Activated CD8-positive, alpha-beta memory T cell treated with anti-CD3 and anti-CD28 coated beads for 1 hour (primary cell): Measurements from ENCODE around the gene SEMA6B.
"Not testable (repeated sequence)": the region's sequence is repeated elsewhere in the genome, so short reads cannot be mapped to it uniquely, and the experiment has no call there.

Source experiments
- DNase-seq, 2 donors: peaks; one replicate each; pipeline ENCODE4 v3.0.0-alpha.2; 2020; ENCODE audit warnings: low read depth in 1 of 2; ENCODE audit errors: extremely low read depth in 1 of 2

Gene SEMA6B

GRCh38 chr19:4553092-4553695 lies 6.3 kb downstream of the SEMA6B start:
- no peak for DNase-seq

GRCh38 chr19:4552525-4552819 lies 7.0 kb downstream of the SEMA6B start:
- DNase-seq, result no peak

GRCh38 chr19:4550479-4551050 lies 8.9 kb downstream of the SEMA6B start:
- no peak for DNase-seq

- no peak for DNase-seq
These were observed 9.5 kb downstream of the SEMA6B start for GRCh38 chr19:4550018-4550417.

- DNase-seq, result no peak
These were observed 11.3 kb downstream of the SEMA6B start for GRCh38 chr19:4548238-4548584.

- DNase-seq, result no peak
These were observed 11.9 kb downstream of the SEMA6B start for GRCh38 chr19:4547303-4548237.

- DNase-seq, result no peak
These were observed 15.4 kb downstream of the SEMA6B start for GRCh38 chr19:4543842-4544647.

GRCh38 chr19:4542896-4543841 lies 16.3 kb downstream of the SEMA6B start:
- DNase-seq, result no peak

- DNase-seq, result not testable (repeated sequence)
These were observed 17.7 kb downstream of the SEMA6B start for GRCh38 chr19:4541806-4542145.

- no peak for DNase-seq
These were observed 18.2 kb downstream of the SEMA6B start for GRCh38 chr19:4541114-4541805.

- no peak for DNase-seq
These were observed 19.5 kb downstream of the SEMA6B start, which contains the start of gene LRG1 for GRCh38 chr19:4539693-4540581. Gene LRG1, minus strand, starts transcription at chr19:4540036. Its CDS starts 23 bp downstream, at chr19:4540013.

GRCh38 chr19:4539169-4539692 lies 20.3 kb downstream of the SEMA6B start:
- no peak for DNase-seq

GRCh38 chr19:4538601-4538954 lies 20.9 kb downstream of the SEMA6B start:
- no peak for DNase-seq

- no peak for DNase-seq
These were observed 21.4 kb downstream of the SEMA6B start for GRCh38 chr19:4537953-4538600.

- DNase-seq, result no peak
These were observed 22.7 kb downstream of the SEMA6B start for GRCh38 chr19:4536798-4537197.

- DNase-seq, result peak in 1 of 2 donors; percentile 19
These were observed 24.4 kb downstream of the SEMA6B start, which contains the start of gene PLIN5 for GRCh38 chr19:4534836-4535658. Gene PLIN5, minus strand, starts transcription at chr19:4535224. Its CDS starts 1,150 bp downstream, at chr19:4534074.

- no peak for DNase-seq
These were observed 25.6 kb downstream of the SEMA6B start for GRCh38 chr19:4533835-4534424.
